HFFc6 (cell line): ENCODE measurements around the gene RFC1. TPM values are rescaled to one million over a fixed set of nuclear protein-coding genes. Genes with fewer than 3 reads are reported as not detected.
"Not testable (repeated sequence)": the region's sequence is repeated elsewhere in the genome, so short reads cannot be mapped to it uniquely, and the experiment has no call there.

Source experiments
- DNase-seq: peaks from one replicate; pipeline ENCODE4 v3.0.0-alpha.2; 2018
- H3K27ac Mint-ChIP-seq: 2 replicates; pipeline ENCODE4 v1.8.0; 2020; ENCODE audit warnings: mild to moderate bottlenecking, mixed read lengths
- H3K27me3 Mint-ChIP-seq: 2 replicates; pipeline ENCODE4 v1.8.0; 2021; ENCODE audit warnings: mild to moderate bottlenecking, moderate library complexity, mixed read lengths; ENCODE audit not compliant: insufficient read depth
- H3K36me3 Mint-ChIP-seq: 2 replicates; pipeline ENCODE4 v1.8.0; 2021; ENCODE audit warnings: low read depth, mixed read lengths
- H3K4me1 Mint-ChIP-seq: 2 replicates; pipeline ENCODE4 v1.8.0; 2020; ENCODE audit warnings: low read depth, mixed read lengths
- H3K4me3 Mint-ChIP-seq: 2 replicates; pipeline ENCODE4 v1.8.0; 2020; ENCODE audit warnings: mild to moderate bottlenecking, moderate library complexity, mixed read lengths
- H3K9me3 Mint-ChIP-seq: 2 replicates; pipeline ENCODE4 v1.8.0; 2020; ENCODE audit warnings: mild to moderate bottlenecking, mixed read lengths
- CTCF ChIP-seq: fragments of 200-600 bp; sonication (generic); IDR thresholded peaks from 2 replicates; pipeline ENCODE4 v1.5.0; 2021; ENCODE audit warnings: antibody characterized with exemption, mild to moderate bottlenecking
- total RNA-seq, 6 experiments: library from RNA; stranded (reverse); fragmentation: NEBNext Ultra II Directional; extraction: Animal tissue kit (Norgen Biotek cat#: 25700); gene quantifications; 2 replicates in 1 of 6; 3 replicates in 5 of 6; pipeline ENCODE4 v1.2.3, GENCODE V29; 2021

RFC1 gene
- total RNA-seq, 6 experiments from 2014 or later: 35.1 to 42.7 (median 41.0) TPM

DNA sequence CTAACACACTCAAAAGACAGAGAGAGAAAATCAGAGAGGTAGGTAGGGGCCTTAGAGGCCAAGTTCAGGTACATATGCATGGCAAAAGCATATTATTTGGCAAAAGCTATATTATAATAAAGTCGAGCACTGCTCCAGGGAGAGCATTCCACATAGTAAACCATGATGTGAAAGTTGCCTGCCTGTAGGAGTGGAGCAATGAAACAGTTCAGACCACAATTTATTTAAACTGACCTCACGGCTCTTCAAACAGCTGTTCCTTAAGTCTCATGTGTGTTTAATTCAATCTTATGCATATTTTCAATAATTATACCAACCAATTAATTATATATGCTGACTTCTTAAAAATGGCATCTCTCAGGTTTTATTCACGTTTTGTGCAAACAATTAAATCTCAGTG, 3.3 kb downstream of the RFC1 start:
- no peak for DNase-seq
- TF ChIP-seq CTCF: no peak
- Mint-ChIP-seq H3K4me3 (no peak overlapping the region), H3K36me3 (no peaks in the 10 kb centered on the region; the same call in 1 of the 2 replicates), H3K9me3 (no peaks in the 10 kb centered on the region), H3K27me3 (no peaks in the 10 kb centered on the region), H3K4me1 (peaks cover 19% of the 10 kb centered on the region), H3K27ac (no peak overlapping the region)

DNA sequence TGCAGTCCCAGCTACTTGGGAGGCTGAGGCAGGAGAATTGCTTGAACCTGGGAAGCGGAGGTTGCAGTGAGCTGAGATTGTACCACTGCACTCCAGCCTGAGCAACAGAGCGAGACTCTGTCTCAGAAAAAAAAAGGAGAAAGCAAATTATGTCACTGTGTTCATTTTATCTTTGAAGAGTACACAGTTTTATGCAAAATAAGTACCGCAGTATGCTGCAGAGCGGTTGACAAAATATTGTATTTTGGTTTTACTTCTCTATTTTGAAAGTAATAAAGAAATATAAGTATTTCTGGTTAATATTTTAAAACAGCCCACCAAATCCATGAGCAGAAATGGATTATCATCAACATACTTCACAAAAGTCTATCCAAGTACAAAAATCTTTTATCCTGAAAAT, 5.6 kb downstream of the RFC1 start:
- H3K27me3 Mint-ChIP-seq, H3K4me3 Mint-ChIP-seq, DNase-seq, H3K9me3 Mint-ChIP-seq, H3K36me3 Mint-ChIP-seq, H3K27ac Mint-ChIP-seq: not testable (repeated sequence)
- peaks cover 26% of the 10 kb centered on the region for H3K4me1 Mint-ChIP-seq

GRCh38 chr4:39357002-39357401, 9.2 kb downstream of the RFC1 start:
- no peaks in the 10 kb centered on the region for H3K36me3 Mint-ChIP-seq
- H3K4me3 Mint-ChIP-seq: no peak overlapping the region
- no peaks in the 10 kb centered on the region for H3K9me3 Mint-ChIP-seq
- H3K27me3 Mint-ChIP-seq: no peaks in the 10 kb centered on the region; the same call in 1 of the 2 replicates
- peaks cover 38% of the 10 kb centered on the region for H3K4me1 Mint-ChIP-seq
- DNase-seq: no peak
- no peak for TF ChIP-seq CTCF
- peak overlapping the region; percentile 29; the same call in 1 of the 2 replicates for H3K27ac Mint-ChIP-seq

DNA sequence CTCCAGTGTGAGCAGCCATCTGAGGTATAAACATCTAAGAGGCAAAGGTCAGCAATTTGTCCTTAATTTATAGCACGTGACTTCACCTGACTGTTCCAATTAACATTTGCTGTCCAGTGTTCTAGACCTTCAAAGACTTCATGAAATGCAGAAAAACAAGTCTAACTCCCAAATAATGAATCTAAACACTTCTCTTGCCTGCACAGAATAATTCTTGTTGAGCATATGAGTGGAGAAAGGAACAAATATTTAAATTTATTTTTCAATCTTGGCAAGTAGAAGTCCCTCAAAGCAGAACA, 12.0 kb downstream of the RFC1 start:
- peaks cover 43% of the 10 kb centered on the region for H3K4me1 Mint-ChIP-seq
- peak overlapping the region; percentile 85 for H3K4me3 Mint-ChIP-seq
- no peaks in the 10 kb centered on the region; the same call in 1 of the 2 replicates for H3K27me3 Mint-ChIP-seq
- peaks cover 4% of the 10 kb centered on the region for H3K9me3 Mint-ChIP-seq
- H3K36me3 Mint-ChIP-seq: peaks cover 16% of the 10 kb centered on the region
- TF ChIP-seq CTCF: no peak
- peak overlapping the region; percentile 95 for H3K27ac Mint-ChIP-seq
- DNase-seq: no peak

- peaks cover 48% of the 10 kb centered on the region for H3K4me1 Mint-ChIP-seq
- peaks cover 4% of the 10 kb centered on the region for H3K9me3 Mint-ChIP-seq
- H3K27ac Mint-ChIP-seq: peak overlapping the region; percentile 95
- H3K27me3 Mint-ChIP-seq: no peaks in the 10 kb centered on the region; the same call in 1 of the 2 replicates
- no peak for TF ChIP-seq CTCF
- peak; percentile 23 for DNase-seq
- peak overlapping the region; percentile 85 for H3K4me3 Mint-ChIP-seq
- H3K36me3 Mint-ChIP-seq: peaks cover 18% of the 10 kb centered on the region
These were observed 12.5 kb downstream of the RFC1 start for GRCh38 chr4:39353478-39354253.

GRCh38 chr4:39353149-39353477, 13.0 kb downstream of the RFC1 start:
- not testable (repeated sequence) for DNase-seq, H3K9me3 Mint-ChIP-seq, H3K27me3 Mint-ChIP-seq
- peaks cover 54% of the 10 kb centered on the region for H3K4me1 Mint-ChIP-seq
- peaks cover 18% of the 10 kb centered on the region for H3K36me3 Mint-ChIP-seq
- peak overlapping the region; percentile 85 for H3K4me3 Mint-ChIP-seq
- H3K27ac Mint-ChIP-seq: peak overlapping the region; percentile 95
